ENCODE data around the gene GPR22. TPM values are rescaled to one million over a fixed set of nuclear protein-coding genes. Genes with fewer than 3 reads are reported as not detected.

Gene GPR22
- total and polyA plus RNA-seq, 10 donors: 0.03 to 2.7 (median 0.46) TPM; not detected in 4

DNA sequence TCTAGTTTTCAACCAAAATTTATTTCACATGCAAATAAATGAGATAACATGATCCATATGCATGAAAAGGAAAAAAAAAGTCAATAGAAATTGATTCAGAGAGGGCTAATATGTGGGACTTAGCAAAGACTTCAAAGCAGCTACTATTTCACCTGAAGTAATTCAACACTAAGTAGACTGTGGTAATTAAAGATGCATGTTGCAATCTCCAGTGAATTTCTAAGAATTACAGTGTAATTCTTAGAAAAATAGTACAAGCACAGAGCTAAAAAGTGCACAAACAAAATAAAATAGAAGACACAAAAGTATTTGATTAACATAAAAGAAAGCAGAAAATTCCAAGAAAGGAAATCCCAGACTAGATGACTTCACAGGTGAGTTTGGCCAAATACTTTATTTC is 25.7 kb downstream of the GPR22 start:
- intact Hi-C loops (cut with DNase I; ENCODE audit: low total_unique reads): no loop called here
- DNase-seq: no peak
- Histone ChIP-seq H3K27ac (no peak overlapping the region), H3K4me3 (no peak overlapping the region), H3K36me3 (peaks cover 0 to 3% (median 0%) of the 10 kb centered on the region in 6 donors), H3K9me3 (no peaks in the 10 kb centered on the region), H3K27me3 (replicated peaks in 1 of 7) (no peaks in the 10 kb centered on the region), H3K4me1 (no peaks in the 10 kb centered on the region)
- no peak for TF ChIP-seq POLR2A (IDR thresholded peaks at IDR 0.05)
- no peak for TF ChIP-seq POLR2AphosphoS5 (IDR thresholded peaks at IDR 0.05)
- TF ChIP-seq, protein P1, sequence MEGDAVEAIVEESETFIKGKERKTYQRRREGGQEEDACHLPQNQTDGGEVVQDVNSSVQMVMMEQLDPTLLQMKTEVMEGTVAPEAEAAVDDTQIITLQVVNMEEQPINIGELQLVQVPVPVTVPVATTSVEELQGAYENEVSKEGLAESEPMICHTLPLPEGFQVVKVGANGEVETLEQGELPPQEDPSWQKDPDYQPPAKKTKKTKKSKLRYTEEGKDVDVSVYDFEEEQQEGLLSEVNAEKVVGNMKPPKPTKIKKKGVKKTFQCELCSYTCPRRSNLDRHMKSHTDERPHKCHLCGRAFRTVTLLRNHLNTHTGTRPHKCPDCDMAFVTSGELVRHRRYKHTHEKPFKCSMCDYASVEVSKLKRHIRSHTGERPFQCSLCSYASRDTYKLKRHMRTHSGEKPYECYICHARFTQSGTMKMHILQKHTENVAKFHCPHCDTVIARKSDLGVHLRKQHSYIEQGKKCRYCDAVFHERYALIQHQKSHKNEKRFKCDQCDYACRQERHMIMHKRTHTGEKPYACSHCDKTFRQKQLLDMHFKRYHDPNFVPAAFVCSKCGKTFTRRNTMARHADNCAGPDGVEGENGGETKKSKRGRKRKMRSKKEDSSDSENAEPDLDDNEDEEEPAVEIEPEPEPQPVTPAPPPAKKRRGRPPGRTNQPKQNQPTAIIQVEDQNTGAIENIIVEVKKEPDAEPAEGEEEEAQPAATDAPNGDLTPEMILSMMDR (IDR thresholded peaks at IDR 0.05 in 8 of 11, conservative IDR thresholded peaks at IDR 0.05 in 3 of 11): no peak

DNA sequence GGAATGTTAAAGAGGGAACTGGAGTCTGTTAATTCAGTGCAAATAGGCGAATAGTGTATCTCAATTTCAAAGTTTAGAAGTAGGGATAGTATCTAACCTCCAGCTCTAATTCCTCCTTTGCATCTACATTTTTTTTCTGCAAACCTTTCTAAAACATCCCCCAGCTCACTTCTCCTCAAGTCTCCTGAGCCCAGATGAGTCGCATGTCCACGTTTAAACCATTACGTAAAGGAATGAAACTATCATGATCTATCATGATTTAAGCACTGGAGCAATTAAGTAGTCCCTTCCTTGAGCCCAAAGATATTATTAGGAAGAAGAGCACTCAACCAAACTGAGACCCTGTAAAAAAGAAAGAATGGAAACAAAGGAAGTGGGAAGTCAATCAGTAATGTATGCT is 29.9 kb downstream of the GPR22 start:
- H3K4me3 ChIP-seq: no peak overlapping the region
- no peaks in the 10 kb centered on the region for H3K9me3 ChIP-seq
- intact Hi-C loops (cut with DNase I; ENCODE audit: low total_unique reads): no loop called here
- no peaks in the 10 kb centered on the region for H3K27me3 ChIP-seq (replicated peaks in 1 of 7)
- TF ChIP-seq POLR2AphosphoS5 (IDR thresholded peaks at IDR 0.05): no peak
- TF ChIP-seq, protein P1 (IDR thresholded peaks at IDR 0.05 in 8 of 11, conservative IDR thresholded peaks at IDR 0.05 in 3 of 11): no peak
- no peak for TF ChIP-seq POLR2A (IDR thresholded peaks at IDR 0.05)
- no peak overlapping the region for H3K27ac ChIP-seq
- DNase-seq: no peak
- H3K36me3 ChIP-seq: peaks cover 0 to 1% (median 0%) of the 10 kb centered on the region in 6 donors
- 85 to 94% (median 90%) methylated on average over 4 of the region's 4 CpGs for WGBS, 5 donors
- H3K4me1 ChIP-seq: no peaks in the 10 kb centered on the region

DNA sequence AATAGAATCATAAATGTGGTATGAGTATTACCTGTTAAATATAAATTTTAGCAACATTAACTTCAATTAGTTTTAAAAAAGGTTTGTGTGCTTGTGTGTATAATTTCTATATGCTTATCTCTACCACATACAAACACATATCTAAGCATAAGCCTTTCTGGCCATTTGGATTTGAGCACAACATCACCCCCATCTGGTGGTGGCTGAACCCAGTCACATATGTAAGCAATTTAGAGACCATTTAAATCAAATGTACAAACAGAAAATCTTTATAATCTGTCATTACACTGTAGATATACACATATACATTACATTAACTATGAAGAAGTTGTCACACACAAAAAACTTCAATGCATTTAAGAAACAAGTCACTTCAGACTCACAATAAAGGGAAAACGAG is 31.7 kb downstream of the GPR22 start:
- peaks cover 0 to 13% (median 0%) of the 10 kb centered on the region in 6 donors for H3K36me3 ChIP-seq
- WGBS, 5 donors: 67 to 98% (median 73%) methylated on average over 1 of the region's 1 CpG

DNA sequence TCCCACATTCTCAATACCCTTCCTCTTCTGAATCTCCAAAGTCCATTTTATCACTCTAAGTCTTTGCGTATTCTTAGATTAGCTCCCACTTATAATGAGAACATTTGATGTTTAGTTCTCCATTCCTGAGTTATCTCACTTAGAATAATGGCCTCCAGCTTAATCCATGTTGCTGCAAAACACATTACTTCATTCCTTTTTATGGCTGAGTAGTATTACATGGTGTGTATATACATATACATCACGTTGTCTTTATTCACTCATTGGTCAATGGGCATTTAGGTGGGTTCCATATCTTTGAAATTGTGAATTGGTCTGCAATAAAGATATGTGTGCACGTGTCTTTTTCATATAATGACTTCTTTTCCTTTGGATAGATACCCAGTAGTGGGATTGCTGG is 32.3 kb downstream of the GPR22 start:
- no peak for DNase-seq
- H3K27me3 ChIP-seq (replicated peaks in 1 of 7): no peaks in the 10 kb centered on the region
- WGBS, 5 donors: 92 to 96% (median 94%) methylated on average over 3 of the region's 3 CpGs
- TF ChIP-seq POLR2A (IDR thresholded peaks at IDR 0.05): no peak
- TF ChIP-seq, protein P1 (IDR thresholded peaks at IDR 0.05 in 8 of 11, conservative IDR thresholded peaks at IDR 0.05 in 3 of 11): no peak
- no peak for TF ChIP-seq POLR2AphosphoS5 (IDR thresholded peaks at IDR 0.05)
- H3K27ac ChIP-seq: no peak overlapping the region
- H3K4me1 ChIP-seq: peaks cover 0 to 10% (median 7%) of the 10 kb centered on the region in 6 donors
- H3K36me3 ChIP-seq: peaks cover 0 to 13% (median 0%) of the 10 kb centered on the region in 6 donors
- H3K4me3 ChIP-seq: no peak overlapping the region
- H3K9me3 ChIP-seq: no peaks in the 10 kb centered on the region
- intact Hi-C loops (cut with DNase I; ENCODE audit: low total_unique reads): no loop called here

More for the DNA sequence above, 31.7 kb downstream of the GPR22 start:
- no peaks in the 10 kb centered on the region for H3K9me3 ChIP-seq
- H3K4me3 ChIP-seq: no peak overlapping the region
- TF ChIP-seq, protein P1 (IDR thresholded peaks at IDR 0.05 in 8 of 11, conservative IDR thresholded peaks at IDR 0.05 in 3 of 11): peak in 7 of 11 experiments; percentile 10 to 48 (median 33)
- TF ChIP-seq POLR2AphosphoS5 (IDR thresholded peaks at IDR 0.05): no peak
- TF ChIP-seq POLR2A (IDR thresholded peaks at IDR 0.05): no peak
- no peak for DNase-seq
- peaks cover 0 to 6% (median 2%) of the 10 kb centered on the region in 6 donors for H3K4me1 ChIP-seq
- no peaks in the 10 kb centered on the region for H3K27me3 ChIP-seq (replicated peaks in 1 of 7)
- intact Hi-C loops (cut with DNase I; ENCODE audit: low total_unique reads): no loop called here
- no peak overlapping the region for H3K27ac ChIP-seq
